Mononuclear cell (primary cell): ENCODE data around the gene DLEC1. TPM values are rescaled to one million over a fixed set of nuclear protein-coding genes. Genes with fewer than 3 reads are reported as not detected.
A peak's percentile ranks its signal among the peaks of the same experiment; 100 is the strongest.

Experiments used
- H3K27me3 ChIP-seq: 2 replicates; pipeline ENCODE4 v1.6.0; 2011; ENCODE audit warnings: low read length, control low read depth; ENCODE audit not compliant: insufficient read depth
- H3K4me1 ChIP-seq: 2 replicates; pipeline ENCODE4 v1.5.1; 2011; ENCODE audit warnings: mild to moderate bottlenecking, low read length, control low read depth; ENCODE audit not compliant: insufficient read depth
- H3K4me3 ChIP-seq: 2 replicates; pipeline ENCODE4 v1.5.1; 2011; ENCODE audit warnings: mild to moderate bottlenecking, low read length, moderate library complexity
- H3K9me3 ChIP-seq: 2 replicates; pipeline ENCODE4 v1.5.1; 2011; ENCODE audit warnings: low read depth, mild to moderate bottlenecking, control low read depth, low read length
- total RNA-seq: library from RNA; depleted of rRNA; stranded (reverse); fragments of >200 nt; gene quantifications from one replicate; pipeline ENCODE4 v1.2.3, GENCODE V29; 2012

The DLEC1 gene, protein sequence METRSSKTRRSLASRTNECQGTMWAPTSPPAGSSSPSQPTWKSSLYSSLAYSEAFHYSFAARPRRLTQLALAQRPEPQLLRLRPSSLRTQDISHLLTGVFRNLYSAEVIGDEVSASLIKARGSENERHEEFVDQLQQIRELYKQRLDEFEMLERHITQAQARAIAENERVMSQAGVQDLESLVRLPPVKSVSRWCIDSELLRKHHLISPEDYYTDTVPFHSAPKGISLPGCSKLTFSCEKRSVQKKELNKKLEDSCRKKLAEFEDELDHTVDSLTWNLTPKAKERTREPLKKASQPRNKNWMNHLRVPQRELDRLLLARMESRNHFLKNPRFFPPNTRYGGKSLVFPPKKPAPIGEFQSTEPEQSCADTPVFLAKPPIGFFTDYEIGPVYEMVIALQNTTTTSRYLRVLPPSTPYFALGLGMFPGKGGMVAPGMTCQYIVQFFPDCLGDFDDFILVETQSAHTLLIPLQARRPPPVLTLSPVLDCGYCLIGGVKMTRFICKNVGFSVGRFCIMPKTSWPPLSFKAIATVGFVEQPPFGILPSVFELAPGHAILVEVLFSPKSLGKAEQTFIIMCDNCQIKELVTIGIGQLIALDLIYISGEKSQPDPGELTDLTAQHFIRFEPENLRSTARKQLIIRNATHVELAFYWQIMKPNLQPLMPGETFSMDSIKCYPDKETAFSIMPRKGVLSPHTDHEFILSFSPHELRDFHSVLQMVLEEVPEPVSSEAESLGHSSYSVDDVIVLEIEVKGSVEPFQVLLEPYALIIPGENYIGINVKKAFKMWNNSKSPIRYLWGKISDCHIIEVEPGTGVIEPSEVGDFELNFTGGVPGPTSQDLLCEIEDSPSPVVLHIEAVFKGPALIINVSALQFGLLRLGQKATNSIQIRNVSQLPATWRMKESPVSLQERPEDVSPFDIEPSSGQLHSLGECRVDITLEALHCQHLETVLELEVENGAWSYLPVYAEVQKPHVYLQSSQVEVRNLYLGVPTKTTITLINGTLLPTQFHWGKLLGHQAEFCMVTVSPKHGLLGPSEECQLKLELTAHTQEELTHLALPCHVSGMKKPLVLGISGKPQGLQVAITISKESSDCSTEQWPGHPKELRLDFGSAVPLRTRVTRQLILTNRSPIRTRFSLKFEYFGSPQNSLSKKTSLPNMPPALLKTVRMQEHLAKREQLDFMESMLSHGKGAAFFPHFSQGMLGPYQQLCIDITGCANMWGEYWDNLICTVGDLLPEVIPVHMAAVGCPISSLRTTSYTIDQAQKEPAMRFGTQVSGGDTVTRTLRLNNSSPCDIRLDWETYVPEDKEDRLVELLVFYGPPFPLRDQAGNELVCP (N-terminal part only)
- total RNA-seq = 1.7 TPM

DNA sequence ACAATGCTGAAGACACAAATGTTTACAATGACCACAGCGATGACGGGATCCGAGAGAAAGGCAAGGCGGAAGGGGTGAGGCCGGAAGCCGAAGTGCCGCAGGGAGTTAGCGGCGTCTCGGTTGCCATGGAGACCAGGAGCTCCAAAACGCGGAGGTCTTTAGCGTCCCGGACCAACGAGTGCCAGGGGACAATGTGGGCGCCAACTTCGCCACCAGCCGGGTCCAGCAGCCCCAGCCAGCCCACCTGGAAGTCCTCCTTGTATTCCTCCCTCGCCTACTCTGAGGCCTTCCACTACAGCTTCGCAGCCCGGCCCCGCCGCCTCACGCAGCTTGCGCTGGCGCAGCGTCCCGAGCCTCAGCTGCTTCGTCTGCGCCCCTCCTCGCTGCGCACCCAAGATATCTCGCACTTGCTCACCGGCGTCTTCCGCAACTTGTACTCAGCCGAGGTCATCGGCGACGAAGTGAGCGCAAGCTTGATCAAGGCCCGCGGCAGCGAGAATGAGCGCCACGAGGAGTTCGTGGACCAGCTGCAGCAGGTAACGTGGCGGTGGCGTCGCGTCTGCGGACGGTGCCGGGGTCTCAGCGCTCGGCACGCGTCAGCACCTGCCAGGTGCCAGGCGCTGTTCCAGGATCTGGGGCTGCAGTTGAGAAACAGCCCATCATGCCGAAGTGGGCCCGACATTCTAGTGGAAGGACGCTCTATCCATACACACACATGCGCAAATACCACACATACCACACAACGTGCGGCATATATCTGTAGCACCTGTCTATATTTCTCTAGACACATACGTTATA, at the start of gene DLEC1:
DLEC1 (plus strand) TSS at position 108 of the 798 bp plus-strand sequence; CDS start at position 126, 18 bp downstream.
- Histone ChIP-seq H3K4me1 (peaks cover 42% of the 10 kb centered on the region), H3K9me3 (no peaks in the 10 kb centered on the region), H3K27me3 (no peaks in the 10 kb centered on the region), H3K4me3 (peak within 1 kb of the TSS; percentile 40)

DNA sequence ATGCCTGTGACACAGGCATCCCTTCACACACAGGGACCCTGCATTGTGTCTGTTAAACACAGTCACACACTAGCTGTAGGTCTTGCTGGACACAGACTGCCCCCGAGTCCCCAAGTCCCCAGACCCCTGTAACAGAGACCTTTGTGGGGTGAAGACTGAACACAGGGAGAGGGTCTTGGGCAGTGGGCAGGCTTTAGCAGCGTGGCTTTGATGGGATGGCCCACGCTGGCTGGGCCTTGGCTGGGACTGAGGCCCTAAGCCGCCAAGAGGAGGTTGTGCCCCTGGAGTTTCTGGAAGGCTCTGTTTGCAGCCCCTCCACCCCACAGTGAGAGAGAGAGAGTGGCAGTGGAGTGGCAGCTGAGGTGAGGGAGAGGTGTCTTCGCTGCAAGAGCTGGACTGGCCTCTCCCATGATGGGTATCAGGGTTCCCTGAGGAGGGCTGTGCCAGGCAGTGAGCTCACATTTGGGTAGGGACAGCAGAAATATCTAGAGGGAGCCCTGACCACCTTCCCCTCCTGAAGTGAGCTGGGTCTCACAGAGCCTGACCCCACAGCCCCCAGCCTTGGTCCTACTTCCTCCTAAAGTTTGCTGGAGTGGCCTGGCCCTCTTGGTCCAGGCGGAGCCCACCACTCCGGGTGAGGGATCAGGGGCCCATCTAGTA, 49.1 kb upstream of the DLEC1 start:
- no peak overlapping the region for H3K4me3 ChIP-seq
- no peaks in the 10 kb centered on the region for H3K27me3 ChIP-seq
- peaks cover 34% of the 10 kb centered on the region for H3K4me1 ChIP-seq
- no peaks in the 10 kb centered on the region for H3K9me3 ChIP-seq

DNA sequence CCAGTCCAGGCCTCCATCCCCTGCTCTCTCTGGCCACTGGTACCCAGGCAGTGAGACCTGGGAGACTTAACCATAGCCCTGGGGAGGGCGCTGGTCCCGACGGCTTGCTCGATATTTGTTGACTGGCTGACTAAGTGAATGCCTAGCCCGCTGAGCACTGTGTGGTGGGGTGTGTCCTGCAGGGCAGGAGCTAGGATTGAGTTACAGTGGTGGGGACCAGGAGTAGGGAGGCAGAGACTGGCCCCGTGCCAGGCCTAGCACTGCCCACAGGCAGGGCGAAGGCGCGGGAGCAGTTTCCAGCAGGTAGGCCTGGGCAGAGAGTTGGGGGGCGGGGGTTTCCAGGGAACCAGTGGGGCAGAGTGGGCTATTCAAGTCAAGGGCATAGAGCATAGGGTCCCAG, 48.5 kb upstream of the DLEC1 start, which contains the start of gene VILL:
VILL (plus strand) TSS at position 260 of the 400 bp plus-strand sequence. CDS start 2,887 bp downstream, outside the sequence.
- peaks cover 39% of the 10 kb centered on the region for H3K4me1 ChIP-seq
- no peaks in the 10 kb centered on the region for H3K27me3 ChIP-seq
- no peaks in the 10 kb centered on the region for H3K9me3 ChIP-seq
- H3K4me3 ChIP-seq = no peak within 1 kb of the TSS

DNA sequence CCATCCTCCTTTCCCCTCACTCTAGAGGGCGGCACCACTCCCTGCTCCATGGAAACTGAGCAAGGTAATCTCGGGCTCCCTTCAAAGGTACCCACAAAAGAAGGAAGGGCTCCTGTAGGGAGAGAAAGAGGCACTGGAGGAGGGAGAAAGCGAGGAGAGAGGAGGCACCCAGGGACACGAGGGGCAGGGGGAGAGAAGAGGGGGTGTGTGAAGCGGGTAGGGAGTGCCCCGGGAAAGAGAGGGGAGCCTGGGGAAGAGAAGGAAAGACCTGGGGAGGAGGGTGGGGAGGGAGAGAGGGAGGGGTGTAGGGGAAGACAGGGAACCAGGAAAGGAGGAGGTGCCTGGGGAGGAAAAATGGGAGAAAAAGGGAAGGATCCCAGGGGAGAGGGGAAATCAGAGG, 47.9 kb upstream of the DLEC1 start:
- H3K4me1 ChIP-seq = peaks cover 45% of the 10 kb centered on the region
- H3K27me3 ChIP-seq = no peaks in the 10 kb centered on the region

DNA sequence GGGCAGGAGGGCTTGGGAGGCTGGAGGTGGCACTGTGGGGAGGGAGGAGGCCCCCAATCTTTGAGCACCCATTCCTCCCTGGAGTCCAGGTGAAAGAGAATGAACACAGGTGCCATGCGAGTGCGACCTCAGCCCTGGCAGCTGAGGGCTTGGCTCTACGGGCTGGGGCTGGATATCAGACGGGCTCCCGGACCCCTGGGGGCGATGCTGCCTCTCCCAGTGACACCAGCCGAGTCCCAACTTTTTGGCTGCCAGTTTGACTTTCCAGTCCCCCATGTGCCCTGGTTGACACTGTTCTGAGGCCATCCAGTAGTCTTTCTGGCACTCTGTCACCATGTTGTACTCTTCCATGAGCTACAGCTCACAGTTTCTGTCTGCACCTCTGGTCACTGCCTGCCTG, 47.2 kb upstream of the DLEC1 start:
- no peak overlapping the region for H3K4me3 ChIP-seq
- H3K27me3 ChIP-seq = no peaks in the 10 kb centered on the region
- no peaks in the 10 kb centered on the region for H3K9me3 ChIP-seq
- peaks cover 51% of the 10 kb centered on the region for H3K4me1 ChIP-seq

More for the DNA sequence above, 47.9 kb upstream of the DLEC1 start:
- no peaks in the 10 kb centered on the region for H3K9me3 ChIP-seq
- H3K4me3 ChIP-seq = no peak overlapping the region

DNA sequence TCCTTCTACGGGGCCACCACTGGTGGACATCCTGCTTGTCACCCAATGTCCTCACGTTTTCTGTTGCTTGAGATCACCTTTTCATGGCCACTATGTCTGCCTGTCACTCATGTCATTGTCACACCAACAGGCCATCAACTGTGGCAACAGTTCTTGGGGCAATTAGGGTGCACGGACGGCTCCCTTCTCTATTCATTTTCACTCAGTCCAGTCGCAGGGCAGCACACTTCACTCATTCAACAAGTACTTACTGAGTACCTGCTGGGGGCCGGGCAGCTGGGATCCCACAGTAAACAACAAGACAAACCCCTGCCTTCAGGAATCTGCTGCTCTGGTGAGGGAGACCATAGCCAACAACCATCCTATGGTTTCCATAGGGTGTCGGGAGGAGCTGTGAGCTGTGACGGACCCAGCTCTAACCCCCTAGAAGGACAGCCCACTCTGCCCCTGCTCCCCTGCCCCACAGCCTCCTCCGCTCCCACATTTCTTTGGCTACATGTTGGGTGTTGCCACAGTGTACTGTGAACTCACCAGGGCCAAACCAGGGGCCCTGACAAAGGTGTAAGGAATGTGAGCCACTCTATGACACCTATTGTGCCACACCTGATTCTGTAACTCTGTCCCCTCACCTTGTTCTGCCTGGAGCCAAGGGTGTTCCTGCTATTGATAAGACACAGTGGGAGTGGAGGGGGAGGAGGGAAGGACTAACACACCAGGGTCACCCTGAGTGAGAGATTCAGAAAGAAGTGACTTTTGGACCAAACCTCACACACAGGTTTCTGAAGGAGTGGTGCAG, 46.5 kb upstream of the DLEC1 start:
- H3K9me3 ChIP-seq = no peaks in the 10 kb centered on the region
- H3K4me3 ChIP-seq = no peak overlapping the region
- peaks cover 55% of the 10 kb centered on the region for H3K4me1 ChIP-seq
- H3K27me3 ChIP-seq = no peaks in the 10 kb centered on the region

DNA sequence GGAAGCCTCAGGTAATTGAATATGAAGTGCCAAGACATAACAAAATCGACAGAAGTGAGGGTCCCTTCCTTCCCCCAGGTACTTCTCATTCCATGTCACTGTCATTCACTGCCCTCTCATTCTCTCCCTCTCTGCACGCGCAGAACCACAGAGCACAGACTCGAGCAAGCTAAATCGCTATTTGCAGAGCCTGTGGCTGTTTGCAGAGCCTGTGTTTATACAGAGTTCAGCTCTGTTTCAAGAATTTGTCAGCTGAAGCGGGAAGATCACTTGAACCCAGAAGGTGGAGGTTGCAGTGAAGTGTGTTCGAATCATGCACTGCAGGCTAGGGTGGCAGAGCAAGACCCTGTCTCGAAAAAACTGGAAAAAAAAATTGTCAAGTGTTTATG, 45.9 kb upstream of the DLEC1 start:
- no peaks in the 10 kb centered on the region for H3K27me3 ChIP-seq
- no peaks in the 10 kb centered on the region for H3K9me3 ChIP-seq
- H3K4me1 ChIP-seq = peaks cover 55% of the 10 kb centered on the region
- no peak overlapping the region for H3K4me3 ChIP-seq

DNA sequence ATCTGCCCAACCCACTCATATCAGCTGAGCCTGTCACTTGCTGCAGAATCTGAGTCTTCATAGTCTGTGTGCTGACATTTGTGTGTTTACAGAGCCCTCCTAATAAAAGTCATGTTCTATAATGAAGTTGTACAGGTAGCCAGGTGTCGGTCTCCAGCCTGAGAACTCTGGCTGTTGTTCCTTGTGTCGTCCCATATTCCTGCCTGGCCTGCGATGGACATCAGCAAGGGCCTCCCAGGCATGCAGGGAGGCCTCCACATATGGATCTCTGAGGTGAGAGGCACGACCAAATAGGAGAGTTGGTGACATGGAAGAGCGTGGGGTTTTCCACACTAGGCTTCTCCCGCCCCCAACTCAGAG, 45.6 kb upstream of the DLEC1 start:
- Histone ChIP-seq H3K9me3 (no peaks in the 10 kb centered on the region), H3K4me3 (peak overlapping the region; percentile 69), H3K4me1 (peaks cover 55% of the 10 kb centered on the region), H3K27me3 (no peaks in the 10 kb centered on the region)

DNA sequence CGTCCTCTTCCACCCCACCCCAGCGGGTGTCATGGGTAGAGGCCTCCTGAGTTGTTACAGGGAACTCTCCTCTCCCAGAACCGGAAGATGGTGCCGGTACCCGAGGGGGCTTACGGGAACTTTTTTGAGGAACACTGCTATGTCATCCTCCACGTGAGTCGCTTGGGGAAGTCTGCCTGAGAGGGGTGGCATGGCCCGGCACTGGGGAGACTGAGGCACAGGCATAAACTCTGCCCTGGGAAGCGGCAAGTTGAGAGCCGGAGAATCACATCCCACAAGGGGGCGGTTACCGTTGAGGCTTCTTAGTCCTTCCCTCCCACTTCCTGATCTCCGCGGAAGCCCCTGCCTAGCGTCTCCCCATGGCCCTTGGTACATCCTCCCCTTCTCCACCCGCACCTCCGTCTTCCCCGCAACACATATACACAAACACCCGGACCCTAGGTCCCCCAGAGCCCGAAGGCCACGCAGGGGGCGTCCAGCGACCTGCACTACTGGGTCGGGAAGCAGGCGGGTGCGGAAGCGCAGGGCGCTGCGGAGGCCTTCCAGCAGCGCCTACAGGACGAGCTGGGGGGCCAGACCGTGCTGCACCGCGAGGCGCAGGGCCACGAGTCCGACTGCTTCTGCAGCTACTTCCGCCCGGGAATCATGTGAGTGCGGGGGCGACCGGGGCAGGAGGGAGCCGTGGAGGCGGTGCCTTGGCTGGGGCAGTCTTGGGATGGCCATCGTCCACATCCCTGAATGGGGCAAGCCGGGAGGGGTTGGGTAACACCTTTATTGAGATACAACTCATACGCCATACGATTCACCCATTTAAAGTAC, 45.0 kb upstream of the DLEC1 start:
- Histone ChIP-seq H3K27me3 (no peaks in the 10 kb centered on the region), H3K4me1 (peaks cover 53% of the 10 kb centered on the region), H3K9me3 (no peaks in the 10 kb centered on the region), H3K4me3 (peak overlapping the region; percentile 69)

DNA sequence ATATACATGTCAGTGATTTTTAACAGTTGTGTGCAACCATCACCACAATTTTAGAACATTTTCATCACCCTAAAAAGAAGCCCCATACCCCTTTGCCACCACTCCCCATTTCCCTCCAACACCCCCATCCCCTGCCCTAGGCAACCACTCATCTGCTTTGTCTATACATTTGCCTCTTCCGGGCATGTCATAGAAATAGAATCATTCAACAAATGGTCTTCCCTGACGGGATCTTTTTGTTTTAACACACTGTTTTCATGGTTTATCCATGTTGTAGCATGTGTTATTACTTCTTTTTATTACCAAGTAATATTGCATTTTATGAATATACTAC, 44.4 kb upstream of the DLEC1 start:
- Histone ChIP-seq H3K9me3 (no peaks in the 10 kb centered on the region), H3K4me1 (peaks cover 54% of the 10 kb centered on the region), H3K27me3 (no peaks in the 10 kb centered on the region), H3K4me3 (peak overlapping the region; percentile 69)

DNA sequence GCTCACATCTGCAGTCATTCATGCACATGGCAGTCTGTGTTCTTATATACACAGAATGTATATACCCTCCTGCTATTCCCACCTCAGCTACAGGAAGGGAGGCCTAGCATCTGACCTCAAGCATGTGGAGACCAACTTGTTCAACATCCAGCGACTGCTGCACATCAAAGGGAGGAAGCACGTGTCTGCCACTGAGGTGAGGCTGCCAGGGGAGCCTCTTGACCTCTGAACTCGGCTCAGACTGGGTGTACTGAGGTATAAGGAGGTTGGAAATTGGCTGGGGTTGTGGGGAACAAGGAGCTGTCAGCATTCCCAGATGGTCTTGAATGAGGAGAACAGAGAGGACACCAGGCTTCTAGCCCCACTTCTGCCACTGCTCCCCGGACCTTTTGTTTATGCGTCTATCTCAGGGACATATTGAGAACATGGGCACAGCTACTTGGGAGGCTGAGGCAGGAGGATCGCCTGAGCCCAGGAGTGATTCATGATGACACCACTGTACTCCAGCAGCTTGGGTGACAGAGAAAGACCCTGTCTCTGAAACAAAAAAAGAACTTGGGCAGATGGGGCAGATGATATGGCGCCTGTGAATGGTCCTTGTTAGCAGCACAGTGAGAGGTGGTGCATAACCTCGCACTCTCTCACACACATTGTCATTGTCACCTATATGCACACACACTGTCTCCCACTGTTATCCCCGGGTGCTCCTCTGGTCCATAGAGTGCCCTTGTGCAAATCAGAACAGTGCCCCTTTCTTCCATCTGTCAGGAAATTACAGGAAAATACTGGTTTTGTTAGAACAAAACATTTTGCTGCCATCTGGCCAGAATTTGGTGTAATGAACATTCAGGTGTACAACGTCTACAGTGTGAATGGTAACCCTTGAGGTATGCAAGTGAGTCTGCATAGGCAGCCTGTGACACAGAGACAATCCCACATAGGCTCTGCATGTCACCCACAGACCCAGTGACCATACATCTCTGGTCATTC, 43.1 kb upstream of the DLEC1 start:
- Histone ChIP-seq H3K4me3 (no peak overlapping the region), H3K27me3 (no peaks in the 10 kb centered on the region), H3K9me3 (no peaks in the 10 kb centered on the region), H3K4me1 (peaks cover 54% of the 10 kb centered on the region)
